Measurements from ENCODE around the gene KCND3.
"Not testable (repeated sequence)": the region's sequence is repeated elsewhere in the genome, so short reads cannot be mapped to it uniquely, and the experiment has no call there.

The KCND3 gene

GRCh38 chr1:111747282-111747734 is 242.2 kb downstream of the KCND3 start:
- DNase-seq (ENCODE audit: low read depth in 3 of 3, low spot score in 1 of 3), result no peak

- DNase-seq (ENCODE audit: low read depth in 3 of 3, low spot score in 1 of 3), result no peak
Observed at GRCh38 chr1:111746614-111746999, 242.9 kb downstream of the KCND3 start.

- no peak for DNase-seq (ENCODE audit: low read depth in 3 of 3, low spot score in 1 of 3)
Observed at GRCh38 chr1:111745675-111746613, 243.5 kb downstream of the KCND3 start.

GRCh38 chr1:111743679-111744101 is 245.8 kb downstream of the KCND3 start:
- DNase-seq (ENCODE audit: low read depth in 3 of 3, low spot score in 1 of 3), result no peak

GRCh38 chr1:111742938-111743549 is 246.4 kb downstream of the KCND3 start:
- no peak for DNase-seq (ENCODE audit: low read depth in 3 of 3, low spot score in 1 of 3)

DNA sequence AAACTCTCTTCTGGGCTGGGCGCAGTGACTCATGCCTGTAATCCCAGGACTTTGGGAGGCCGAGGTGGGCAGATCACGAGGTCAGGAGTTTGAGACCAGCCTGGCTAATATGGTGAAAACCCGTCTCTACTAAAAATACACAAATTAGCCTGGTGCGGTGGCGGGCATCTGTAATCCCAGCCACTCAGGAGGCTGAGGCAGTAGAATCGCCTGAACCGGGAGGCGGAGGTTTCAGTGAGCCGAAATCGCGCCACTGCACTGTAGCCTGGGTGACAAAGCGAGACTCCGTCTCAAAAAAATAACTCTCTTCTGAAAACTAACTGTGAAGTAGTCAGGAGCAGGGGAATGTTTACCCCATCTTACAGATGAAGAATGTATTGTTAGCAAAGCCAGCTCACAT is 247.2 kb downstream of the KCND3 start:
- not testable (repeated sequence) for DNase-seq (ENCODE audit: low read depth in 3 of 3, low spot score in 1 of 3)

DNA sequence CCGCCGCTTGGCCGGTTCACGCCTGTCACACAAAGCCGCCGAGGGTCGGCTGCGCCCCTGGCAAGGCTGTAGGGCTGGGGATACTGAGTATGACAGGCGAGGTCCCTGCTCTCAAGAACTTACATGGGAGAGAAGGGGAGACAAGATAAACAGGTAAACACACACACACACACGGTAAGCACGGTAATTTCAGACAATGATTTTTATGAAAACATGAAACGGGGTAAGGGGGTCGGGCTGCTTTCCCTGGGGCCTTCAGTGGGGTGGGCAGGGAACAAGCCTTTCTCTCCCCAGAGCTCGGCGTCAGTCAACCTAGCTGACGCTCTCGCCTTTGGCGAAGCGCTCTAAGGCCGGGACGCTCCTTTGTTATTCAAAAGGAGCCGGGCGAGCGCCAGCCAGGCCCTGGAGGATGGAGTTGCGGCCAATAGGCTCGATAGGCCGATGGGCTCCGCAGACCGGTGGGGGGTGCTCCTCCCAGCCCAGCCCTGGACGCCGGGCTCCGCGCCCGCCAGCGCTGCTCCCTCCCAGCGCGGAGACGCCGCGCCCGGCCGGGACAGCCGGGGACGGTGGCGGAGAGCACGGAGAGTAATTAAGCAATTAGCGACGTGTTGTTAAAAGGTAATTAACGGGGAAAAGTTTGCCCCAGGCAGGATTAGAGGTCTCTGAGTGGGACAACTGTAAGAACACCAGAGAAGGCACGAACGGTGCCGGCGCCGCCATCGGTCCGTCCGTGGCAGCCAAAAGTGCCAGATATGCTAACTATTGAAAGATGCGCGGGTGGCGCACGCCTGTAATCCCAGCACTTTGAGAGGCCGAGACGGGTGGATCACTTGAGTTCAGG is 249.3 kb downstream of the KCND3 start:
- DNase-seq (ENCODE audit: low read depth in 3 of 3, low spot score in 1 of 3), result no peak

GRCh38 chr1:111739194-111739924 is 250.1 kb downstream of the KCND3 start, which contains the start of gene INKA2:
TSS of gene INKA2 (minus strand) at chr1:111739395. CDS start at chr1:111739242, 153 bp downstream.
- peak in 2 of 3 donors; percentile 29 to 54 for DNase-seq (ENCODE audit: low read depth in 3 of 3, low spot score in 1 of 3)

- DNase-seq (ENCODE audit: low read depth in 3 of 3, low spot score in 1 of 3), result no peak
Observed at GRCh38 chr1:111738436-111739193, 250.9 kb downstream of the KCND3 start.

- DNase-seq (ENCODE audit: low read depth in 3 of 3, low spot score in 1 of 3), result no peak
Observed at GRCh38 chr1:111738133-111738435, 251.4 kb downstream of the KCND3 start.

GRCh38 chr1:111737216-111738132 is 252.0 kb downstream of the KCND3 start:
- DNase-seq (ENCODE audit: low read depth in 3 of 3, low spot score in 1 of 3), result no peak

DNA sequence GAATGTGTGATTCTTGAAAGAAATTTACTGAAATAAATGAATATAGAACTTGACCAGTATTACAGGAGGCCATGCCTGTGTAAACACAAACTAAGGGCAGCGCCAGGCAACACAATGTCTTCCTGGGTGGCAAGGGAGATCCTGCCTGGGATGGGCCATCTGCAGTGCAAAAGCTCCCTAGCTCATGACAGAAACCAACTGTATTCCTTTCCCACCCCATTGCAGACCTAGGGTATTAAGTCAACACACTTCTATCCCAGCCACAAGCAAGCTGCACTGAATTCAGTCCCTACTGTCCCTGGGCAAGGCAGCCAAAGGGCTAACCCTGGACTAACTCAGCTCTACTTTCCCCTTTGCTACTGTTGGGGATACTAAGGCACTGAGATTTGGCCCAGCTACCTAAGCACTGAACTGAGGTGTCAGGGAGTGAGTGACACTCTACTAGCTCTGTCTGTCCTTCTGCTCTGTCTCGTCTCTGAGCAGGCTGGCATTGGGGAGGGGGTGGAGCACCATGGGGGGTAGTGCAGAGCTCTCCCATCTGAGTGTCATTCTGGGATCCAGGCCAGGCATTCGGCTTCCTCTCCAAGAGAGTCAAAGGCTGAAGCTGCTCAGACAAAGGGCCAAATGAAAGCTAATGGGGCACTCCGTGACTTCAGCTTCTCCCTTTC is 252.8 kb downstream of the KCND3 start:
- DNase-seq (ENCODE audit: low read depth in 3 of 3, low spot score in 1 of 3), result no peak

GRCh38 chr1:111735858-111736544 is 253.5 kb downstream of the KCND3 start:
- no peak for DNase-seq (ENCODE audit: low read depth in 3 of 3, low spot score in 1 of 3)

- DNase-seq (ENCODE audit: low read depth in 3 of 3, low spot score in 1 of 3), result no peak
Observed at GRCh38 chr1:111735321-111735720, 254.1 kb downstream of the KCND3 start.

DNA sequence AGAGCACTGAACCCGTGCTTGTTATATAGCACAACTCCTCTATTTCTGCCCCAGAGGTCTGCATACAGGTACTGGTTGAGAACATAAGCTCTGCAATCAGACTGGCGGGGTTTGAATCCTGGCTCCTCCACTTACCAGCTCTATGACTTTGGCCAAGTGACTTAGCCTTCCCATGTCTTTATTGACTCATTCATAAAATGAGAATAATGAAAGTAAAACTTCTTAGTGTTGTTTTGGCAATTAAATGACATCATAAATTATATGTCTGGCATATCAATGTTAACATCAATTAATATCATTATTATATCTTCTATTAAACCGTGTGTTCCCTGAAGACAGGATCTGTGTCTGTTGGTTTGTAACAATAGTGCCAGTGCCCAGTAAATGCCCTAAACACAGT is 254.6 kb downstream of the KCND3 start:
- no peak for DNase-seq (ENCODE audit: low read depth in 3 of 3, low spot score in 1 of 3)

DNA sequence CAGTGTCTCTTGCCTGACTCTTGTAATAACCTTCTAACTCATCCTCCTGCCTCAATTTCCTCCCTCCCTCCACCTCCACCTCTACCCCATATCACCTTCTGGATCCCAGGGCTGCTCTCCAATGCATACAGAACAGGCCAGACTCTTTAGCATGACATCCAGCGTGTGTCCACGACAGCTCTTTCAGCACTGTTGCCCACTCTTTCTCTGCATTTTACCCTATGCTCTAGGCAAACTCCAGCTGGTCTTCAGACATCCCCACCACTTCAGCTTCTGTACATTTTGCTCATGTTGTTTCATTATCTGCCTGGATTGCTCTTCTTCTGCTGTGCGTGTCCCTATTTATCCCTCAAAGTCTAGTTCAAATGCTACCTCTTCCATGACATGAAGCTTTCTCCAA is 255.0 kb downstream of the KCND3 start:
- no peak for DNase-seq (ENCODE audit: low read depth in 3 of 3, low spot score in 1 of 3)

DNA sequence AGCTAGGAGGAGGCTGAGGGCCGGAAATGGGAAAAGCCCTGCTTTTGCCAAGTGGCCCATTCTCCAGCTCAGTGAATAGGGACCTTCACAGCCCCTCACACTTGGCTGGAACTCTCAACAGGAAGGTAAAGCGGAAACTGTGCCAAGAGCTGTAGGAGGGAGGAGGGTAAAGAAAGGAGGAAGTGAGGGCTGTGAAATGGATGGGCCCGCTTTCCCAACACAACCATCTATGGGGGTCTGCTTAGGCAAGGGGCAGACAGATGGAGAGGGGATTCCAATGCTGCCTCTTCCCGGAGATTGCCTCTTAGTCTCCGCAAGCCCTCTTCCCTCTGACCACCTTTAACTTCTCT is 255.5 kb downstream of the KCND3 start:
- DNase-seq (ENCODE audit: low read depth in 3 of 3, low spot score in 1 of 3), result no peak

Data from stimulated activated CD4-positive, alpha-beta T cell treated with anti-CD3 and anti-CD28 coated beads, TNF-alpha, amount 100 ng/mL, for 1 hour (primary cell).